Amniotic epithelial cell (primary cell): ENCODE results near the gene TTYH3.
"Not testable (repeated sequence)": the region's sequence is repeated elsewhere in the genome, so short reads cannot be mapped to it uniquely, and the experiment has no call there.

Source experiments
- DNase-seq: peaks from one replicate; pipeline ENCODE4 v3.0.0-alpha.2; 2010; ENCODE audit warnings: low read depth

Gene TTYH3

DNA sequence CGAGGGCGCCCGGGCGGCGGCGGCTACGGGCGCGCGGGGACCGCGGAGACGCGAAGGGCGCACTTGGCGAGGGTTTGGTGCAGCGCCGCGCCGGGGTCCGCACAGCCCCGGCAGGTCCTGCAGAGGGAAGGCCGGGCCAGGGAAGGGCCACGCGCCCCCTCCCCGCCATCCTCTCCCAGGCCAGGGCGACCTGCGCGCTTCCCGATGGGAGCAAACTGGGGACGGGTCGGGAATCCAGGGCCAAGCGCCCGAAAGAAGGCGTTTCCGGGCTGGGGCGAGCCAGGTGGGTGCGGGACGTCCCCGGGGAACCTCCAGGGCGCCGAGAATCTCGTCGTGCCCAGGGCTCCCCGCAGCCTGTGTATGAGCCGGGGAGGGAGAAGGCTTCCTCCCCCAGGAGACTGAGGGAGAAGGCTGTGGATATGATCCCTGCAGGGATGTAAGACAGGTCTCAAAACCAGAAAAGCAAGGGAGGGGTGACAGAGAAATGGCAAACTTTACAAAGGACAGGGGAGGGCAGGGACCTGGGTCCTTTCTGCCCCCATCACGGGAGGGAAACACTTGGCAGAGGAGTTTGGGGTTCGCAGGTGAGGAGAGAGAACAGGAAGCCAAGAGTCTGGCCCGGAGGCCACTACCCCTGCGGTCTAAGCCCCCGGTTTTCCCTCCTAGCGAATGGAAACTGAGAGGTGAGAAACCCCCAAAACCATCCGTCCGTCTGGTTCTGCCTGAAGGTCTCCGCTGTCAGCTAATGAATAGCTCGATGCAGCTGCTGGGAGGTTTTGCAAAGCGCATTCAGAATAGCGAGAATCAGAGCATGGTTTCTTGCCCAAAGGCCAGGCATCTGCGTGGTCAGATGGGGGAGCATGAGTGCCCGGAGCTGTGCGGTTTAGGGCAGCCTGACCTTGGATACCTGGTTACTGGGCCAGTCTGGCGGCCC lies 56.9 kb downstream of the TTYH3 start:
- DNase-seq: peak; percentile 21

DNA sequence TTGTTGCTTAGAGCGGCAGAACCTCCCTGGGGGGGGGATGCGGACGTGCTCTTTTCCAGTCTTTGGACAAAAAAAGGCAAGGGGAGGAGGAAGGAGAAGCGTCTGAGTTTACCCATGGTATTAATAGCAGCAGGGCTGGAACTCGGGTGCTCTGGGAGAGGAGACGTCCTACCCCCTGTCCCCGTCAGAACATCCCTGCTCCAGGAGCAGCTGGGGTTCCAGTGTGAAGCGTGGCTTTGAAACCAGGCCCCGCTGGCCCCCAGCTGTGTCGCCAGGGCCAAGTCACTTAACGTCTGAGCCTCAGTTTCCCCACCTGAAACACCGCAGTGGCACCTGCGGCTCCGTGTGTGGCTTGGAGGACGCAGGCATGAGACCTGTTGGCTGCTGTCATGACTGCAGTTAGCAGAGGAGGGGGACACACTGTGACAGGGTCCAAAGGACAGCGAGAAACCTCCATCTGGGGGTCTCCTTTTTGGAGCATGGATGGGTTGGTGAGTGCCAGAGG lies 57.6 kb downstream of the TTYH3 start:
- no peak for DNase-seq

DNA sequence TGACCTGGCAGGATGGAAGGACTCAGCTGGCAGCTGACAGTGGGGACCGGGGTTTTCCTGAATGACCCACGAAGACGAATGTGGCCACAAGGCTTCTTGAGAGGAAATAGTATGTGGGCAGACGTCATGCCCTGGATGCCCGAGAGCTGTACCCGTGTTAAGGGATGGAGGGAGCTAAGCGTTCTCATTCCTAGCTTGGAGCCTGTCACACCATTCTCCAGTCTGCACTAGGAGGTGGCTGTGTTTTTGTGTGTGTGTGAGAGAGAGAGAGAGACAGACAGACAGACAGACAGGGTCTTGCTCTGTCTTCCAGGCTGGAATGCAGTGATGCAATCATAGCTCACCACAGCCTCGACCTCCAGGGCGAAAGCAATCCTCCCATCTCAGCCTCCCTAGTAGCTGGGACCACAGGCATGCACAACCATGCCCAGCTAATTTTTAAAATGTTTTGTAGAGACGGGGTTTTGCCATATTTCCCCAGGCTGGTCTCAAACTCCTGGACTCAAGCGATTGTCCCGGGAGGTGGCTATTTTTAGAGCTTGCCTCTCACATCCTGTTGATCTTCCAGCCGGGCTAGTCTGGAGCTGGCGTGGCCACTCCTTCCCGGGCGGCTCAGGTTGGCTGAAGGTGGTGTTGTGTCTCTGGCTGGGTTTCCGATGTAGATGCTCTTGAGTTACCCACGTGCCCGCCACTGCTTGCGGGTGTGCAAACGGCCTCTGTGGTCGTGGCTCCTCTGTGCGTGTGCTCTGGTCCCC lies 58.3 kb downstream of the TTYH3 start:
- peak; percentile 65 for DNase-seq

DNA sequence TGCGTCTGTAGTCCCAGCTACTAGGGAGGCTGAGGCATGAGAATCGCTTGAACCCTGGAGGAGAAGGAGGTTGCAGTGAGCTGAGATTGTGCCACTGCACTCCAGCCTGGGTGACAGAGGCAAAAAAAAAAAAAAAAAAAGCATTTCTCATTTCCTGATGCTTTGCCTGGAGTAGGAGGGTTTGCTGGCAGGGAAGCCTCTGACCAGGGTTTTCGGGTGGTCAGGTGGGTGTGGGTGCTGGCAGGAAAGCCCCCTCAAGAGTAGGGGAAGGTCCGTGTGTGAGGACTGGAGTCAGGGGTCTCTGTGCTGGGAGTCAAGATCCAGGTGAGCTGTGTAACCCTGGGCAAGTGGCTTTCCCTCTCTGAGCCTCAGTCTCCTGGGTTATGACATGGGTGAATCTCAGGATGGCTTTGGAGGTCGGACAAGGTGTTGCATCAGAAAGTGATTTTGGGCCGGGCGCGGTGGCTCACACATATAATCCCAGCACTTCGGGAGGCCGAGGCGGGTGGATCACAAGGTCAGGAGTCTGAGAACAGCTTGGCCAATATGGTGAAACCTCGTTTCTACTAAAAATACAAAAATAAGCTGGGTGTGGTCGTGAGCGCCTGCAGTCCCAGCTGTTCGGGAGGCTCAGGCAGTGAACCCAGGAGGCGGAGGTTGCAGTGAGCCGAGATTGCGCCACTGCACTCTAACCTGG lies 59.4 kb downstream of the TTYH3 start:
- no peak for DNase-seq

DNA sequence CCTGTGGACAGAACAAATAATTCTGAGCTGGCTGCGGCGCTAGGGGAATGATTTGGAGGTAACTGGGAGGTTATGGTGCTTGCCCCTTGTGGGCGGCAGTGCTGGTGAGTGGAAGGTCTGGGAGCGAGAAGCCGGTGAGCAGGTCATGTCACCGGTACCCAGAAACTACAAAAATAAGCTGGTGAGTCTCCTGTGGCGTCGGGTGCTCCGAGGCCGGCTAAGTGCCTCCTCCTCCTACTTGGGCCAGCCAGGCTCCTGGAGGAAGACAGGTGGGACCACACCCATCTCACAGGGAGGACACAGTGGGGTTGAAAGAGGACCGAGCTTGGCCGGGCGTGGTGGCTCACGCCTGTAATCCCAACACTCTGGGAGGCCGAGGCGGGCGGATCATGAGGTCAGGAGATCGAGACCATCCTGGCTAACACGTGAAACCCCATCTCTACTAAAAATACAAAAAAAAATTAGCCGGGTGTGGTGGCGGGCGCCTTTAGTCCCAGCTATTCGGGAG lies 60.2 kb downstream of the TTYH3 start:
- DNase-seq: not testable (repeated sequence)

DNA sequence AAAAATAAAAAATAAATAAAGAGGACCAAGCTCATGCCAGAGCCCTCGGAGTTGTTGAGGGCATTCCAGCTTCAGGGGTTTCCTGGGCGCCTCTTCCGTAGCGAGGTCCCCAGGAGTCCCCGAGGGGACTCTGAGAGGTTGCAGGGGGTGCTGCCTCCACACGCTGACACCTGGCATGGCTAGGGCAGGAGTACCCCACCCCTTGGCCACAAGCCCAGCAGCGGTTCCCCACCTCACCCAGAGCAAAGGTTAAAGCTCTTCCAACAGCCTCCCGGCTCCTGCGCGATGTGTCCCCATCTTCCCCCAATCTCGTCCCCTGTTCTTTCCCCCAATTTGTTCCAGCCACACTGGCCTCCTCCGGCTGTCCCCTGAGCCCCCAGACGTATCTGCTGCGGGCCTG lies 60.8 kb downstream of the TTYH3 start:
- no peak for DNase-seq

DNA sequence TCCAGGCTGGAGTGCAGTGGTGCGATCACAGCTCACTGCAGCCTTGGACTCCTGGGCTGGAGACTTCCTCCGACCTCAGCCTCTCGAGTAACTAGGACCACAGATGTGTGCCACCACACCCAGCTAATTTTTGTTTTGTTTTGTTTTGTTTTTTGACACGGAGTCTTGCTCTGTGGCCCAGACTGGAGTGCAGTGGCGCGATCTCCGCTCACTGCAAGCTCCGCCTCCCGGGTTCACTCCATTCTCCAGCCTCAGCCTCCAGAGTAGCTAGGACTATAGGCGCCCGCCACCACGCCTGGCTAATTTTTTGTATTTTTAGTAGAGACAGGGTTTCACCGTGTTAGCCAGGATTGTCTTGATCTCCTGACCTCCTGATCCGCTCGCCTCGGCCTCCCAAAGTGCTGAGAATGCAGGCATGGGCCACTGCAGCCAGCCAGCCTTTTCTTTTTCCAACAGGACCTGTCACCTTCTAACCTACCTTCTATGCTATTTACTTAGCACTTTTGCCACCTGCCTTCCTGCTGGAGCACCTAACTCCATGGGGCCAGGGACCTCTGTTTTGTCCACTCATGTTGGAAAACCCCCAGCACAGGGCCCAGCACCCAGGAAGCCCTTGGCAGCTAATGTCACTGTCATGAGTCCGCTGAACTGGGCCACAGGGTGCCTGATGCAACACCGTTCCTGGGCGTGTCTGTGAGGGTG lies 61.8 kb downstream of the TTYH3 start:
- not testable (repeated sequence) for DNase-seq

DNA sequence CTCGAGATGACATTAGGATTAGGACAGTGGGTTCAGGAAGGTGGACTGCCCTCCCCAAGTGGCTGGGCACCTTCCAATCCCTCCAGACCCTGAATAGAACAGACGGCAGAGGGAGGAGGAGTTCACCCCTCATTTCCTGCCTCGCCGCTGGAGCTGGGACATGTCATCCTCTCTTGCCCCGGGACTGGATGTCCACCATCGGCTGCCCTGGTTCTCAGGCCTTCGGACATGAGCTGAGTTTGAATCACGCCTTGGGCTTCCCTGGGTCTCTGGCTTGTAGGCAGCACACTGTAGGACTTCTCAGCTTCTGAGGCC lies 62.3 kb downstream of the TTYH3 start:
- DNase-seq: not testable (repeated sequence)

DNA sequence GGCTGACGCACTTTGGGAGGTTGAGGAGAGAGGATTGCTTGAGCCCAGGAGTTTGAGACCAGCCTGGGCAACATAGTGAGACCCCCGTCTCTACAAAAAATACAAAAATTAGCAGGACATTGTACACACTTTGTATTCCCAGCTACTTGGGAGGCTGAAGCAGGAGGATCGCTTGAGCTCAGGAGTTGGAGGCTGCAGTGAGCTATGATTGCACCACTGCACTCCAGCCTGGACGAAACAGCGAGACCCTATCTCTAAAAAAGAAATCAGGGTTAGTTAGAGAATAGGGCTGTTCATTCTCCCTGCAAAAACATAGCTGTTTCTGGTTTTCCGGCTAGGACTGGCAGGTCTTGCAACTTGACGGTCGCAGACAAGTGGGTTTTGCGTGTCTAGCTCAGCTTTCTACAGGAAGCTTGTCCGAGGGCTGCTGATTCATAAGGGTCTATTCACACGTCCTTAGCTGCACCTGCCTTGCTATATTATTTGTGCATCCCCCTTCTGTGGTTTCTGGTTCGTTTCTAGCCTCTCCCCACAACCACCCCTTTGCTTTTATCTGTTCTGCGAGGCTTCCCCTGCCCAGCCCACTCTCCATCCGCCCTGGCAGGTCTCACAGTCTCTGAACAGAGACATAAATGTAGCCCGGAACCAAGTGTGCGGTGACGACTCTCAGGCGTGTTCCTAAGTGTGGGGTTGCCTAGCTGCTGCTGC lies 66.9 kb downstream of the TTYH3 start:
- DNase-seq: no peak

DNA sequence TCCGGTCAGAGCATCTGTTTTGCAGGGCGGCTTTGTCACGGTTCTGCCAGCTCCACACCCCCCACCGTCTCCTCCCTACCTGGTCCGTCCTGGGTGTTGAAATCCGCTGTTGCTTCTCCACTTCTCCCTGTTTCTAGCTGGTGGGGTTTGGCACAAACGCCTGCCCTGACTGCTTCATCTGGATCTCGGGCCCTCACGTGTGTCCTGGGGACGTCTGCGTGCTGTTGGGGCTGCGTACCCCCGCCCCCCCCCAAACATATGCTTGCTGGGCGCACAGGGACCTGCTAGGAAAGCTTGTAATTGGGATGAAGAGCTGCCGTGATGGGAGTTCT lies 67.5 kb downstream of the TTYH3 start:
- no peak for DNase-seq

DNA sequence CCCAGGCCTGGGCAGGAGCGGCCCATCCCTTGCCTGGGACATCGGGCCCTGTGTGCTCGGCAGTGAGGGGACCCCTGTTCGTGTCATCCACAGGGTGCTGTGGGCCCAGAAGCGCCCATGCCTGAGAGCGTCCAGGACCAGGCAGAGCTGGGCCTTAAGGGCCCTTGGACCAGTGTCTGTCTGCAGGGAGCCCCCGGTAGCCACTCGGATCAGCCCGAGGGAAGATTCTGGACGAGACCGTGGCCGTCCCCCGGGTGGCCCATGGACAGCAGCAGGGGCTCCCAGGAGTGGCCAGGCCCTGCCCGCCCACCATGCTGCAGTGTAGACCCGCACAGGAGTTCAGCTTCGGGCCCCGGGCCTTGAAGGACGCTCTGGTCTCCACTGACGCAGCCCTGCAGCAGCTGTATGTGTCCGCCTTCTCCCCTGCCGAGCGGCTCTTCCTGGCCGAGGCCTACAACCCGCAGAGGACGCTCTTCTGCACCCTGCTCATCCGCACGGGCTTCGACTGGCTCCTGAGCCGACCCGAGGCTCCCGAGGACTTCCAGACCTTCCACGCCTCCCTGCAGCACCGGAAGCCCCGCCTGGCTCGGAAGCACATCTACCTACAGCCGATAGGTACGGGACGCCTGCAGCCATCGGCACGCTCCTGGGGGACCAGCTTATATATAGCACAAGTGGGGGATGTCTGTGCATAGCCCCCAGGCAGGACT lies 68.5 kb downstream of the TTYH3 start:
- no peak for DNase-seq

DNA sequence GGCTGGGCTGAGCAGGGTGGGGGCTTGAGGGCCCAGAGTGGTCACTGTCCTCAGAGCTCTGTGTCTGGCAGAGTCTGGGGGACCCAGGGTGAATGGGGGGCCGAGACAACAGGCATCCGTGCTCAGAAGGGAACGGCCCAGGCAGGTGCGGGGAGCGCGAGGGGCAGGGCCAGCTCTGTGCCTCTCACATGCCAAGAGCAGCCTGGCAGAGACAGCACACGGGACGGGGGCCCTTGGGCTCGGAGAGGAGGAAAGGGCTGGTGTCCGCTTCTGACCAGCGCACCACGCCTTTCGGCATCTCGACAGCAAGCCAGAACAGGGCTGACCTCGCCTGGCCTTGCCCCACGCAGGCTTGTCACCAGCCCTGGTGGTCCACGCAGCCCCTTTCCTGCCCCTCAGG lies 69.6 kb downstream of the TTYH3 start:
- no peak for DNase-seq

DNA sequence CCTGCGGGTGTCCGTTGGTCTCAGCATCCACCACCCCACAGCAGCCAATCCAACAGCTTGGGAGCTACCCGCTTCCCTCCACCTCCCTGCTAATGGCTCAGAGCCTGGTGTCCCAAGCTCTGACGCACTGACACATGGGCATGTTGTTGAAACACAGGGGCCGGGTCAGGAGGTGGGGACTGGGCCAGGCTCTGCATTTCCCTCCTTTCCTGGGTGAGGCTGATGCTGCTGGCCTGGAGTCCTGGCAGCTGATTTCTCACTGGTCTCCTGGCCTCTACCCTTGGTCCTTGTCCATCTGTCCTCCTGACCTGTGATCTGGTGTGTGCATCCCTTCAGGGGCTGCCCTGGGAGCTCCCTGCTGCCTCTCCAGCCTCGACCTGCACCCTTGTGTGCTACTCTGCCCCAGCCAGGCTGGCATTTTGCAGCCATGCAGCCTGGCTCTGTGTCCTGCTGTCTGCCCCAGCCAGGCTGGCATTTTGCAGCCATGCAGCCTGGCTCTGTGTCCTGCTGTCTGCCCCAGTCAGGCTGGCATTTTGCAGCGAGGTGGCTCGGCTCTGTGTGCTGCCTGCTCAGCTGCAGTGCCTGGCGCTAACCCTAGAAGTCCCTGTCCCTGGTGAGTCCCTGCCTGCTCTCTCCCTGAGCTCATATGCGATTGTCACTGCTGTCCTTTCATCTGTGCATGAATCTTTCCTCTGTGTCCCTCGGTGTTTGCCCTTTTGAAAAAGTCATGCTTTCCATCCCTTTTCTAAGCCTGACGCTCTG lies 70.2 kb downstream of the TTYH3 start:
- peak; percentile 17 for DNase-seq

DNA sequence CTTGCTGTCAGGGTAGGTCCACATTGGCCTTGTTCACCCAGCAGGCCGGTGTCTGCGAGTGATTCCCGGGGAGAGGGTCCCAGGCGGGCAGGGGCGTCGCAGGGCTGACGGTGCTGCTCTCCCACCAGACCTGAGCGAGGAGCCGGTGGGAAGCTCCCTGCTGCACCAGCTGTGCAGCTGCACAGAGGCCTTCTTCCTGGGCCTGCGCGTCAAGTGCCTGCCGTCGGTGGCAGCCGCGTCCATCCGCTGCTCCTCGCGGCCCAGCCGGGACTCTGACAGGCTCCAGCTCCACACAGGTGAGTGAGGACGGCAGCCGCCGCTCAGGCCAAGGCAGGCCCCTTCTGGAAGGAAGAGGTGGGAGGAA lies 70.8 kb downstream of the TTYH3 start:
- DNase-seq: no peak

DNA sequence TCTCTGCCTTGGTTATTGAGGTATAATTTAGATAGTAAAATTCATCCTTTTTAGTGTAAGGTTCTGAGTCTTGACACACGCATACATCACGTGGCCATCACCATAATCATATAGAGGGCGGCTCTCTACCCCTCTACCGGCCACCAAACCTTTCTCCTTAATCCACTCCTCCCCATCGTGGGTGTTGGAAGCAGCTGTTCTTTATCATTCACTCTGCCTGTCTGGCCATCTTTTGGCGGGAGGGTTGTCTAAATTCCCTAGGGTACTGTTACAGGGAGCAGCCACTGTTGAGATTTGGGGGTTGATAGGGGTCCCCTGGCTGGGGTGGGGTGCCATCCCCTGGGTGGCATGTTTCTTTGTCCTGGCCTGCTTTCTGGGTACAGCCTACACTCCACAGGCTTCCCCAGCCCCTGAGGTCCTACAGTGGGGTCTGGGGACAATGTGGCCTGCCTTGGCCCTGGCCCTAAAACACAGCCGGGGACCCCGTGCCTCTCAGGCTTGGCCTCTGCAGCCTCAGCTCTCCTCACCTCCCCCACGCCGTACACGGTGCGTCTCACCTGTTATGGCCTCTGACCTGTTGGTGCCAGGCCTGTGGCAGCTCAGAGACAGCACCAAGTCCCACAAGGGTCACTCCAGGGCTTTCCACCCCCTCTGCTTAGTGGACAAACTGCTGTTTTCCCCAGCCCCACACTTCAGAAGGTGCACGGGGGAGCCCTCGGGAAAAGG lies 73.7 kb downstream of the TTYH3 start:
- DNase-seq: no peak

DNA sequence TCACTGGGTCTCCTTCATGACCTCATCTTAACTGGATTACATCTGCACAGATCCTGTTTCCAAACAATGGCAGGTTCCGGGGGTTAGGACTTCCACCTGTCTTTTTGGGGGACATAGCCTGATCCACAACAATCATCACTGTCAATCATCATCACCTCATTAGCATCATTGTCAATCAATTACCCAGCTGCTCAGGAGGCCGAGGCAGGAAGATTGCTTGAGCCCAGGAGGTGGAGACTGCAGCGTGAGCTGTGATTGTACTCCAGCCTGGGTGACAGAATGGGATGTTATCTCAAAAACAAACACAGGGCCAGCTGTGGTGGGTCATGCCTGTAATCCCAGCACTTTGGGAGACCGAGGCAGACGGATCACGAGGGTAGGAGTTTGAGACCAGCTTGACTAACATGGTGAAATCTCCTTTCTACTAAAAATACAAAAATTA lies 74.9 kb downstream of the TTYH3 start:
- no peak for DNase-seq

DNA sequence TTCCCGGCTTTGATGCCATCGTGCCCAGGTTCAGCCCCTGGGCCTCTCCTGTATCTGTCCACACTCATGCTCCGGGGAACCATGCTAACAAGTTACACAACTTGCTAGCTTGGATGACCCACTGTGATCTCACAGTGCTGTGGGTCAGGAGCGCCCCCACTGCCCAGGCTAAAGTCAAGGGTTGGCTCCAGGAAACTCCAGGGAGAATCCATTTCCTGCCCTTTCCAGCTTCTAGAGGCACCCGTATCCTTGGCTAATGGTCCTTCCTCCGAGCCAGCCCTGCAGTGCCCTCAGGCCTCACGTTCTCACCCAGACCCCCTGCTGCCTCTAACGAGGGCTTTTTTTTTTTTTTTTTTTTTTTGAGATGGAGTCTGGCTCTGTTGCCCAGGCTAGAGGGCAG lies 75.7 kb downstream of the TTYH3 start:
- peak; percentile 15 for DNase-seq

DNA sequence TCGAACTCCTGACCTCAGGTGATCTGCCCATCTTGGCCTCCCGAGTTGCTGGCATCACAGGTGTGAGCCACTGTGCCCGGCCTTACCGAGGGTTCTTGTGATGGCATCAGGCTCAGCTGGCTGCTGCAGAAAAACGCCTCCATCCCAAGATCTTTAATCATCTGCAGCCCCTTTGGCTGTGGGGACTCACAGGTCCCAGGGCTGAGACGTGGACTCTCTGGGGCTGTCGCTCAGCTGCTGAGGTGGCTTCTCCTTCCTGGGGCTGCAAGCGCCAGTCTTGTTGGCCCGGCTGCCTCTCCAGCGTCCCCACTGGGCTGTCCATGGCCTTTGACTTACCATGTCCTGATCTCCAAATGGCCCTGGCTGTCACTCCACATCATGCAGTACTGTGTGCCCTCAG lies 76.3 kb downstream of the TTYH3 start:
- no peak for DNase-seq
